Breast epithelium (tissue), 4 donors: Measurements from ENCODE around the gene HMGXB4. TPM values are rescaled to one million over a fixed set of nuclear protein-coding genes. Genes with fewer than 3 reads are reported as not detected.
A peak's percentile ranks its signal among the peaks of the same experiment; 100 is the strongest.

Experiments used
- DNase-seq, 2 donors: peaks; one replicate each; pipeline ENCODE4 v3.0.0-alpha.2; 2019; ENCODE audit warnings: low spot score in 2 of 2
- H3K27ac ChIP-seq, 2 donors: fragments of 200-600 bp; sonication (generic) in 1 of 2; one replicate each; pipeline ENCODE4 v1.5.1; 2016 to 2019; ENCODE audit warnings: mild to moderate bottlenecking in 1 of 2
- H3K27me3 ChIP-seq, 2 donors: fragments of 200-600 bp; sonication (generic) in 1 of 2; one replicate each; pipeline versions ENCODE4 v1.5.1 to v1.6.0; 2017 to 2019; ENCODE audit warnings: control low read depth in 1 of 2, mild to moderate bottlenecking in 1 of 2
- H3K36me3 ChIP-seq: fragments of 200-600 bp; one replicate; pipeline ENCODE4 v1.5.1; 2019
- H3K4me1 ChIP-seq, 2 donors: fragments of 200-600 bp; sonication (generic); one replicate each; pipeline ENCODE4 v1.5.1; 2016 to 2019; ENCODE audit warnings: control low read depth in 1 of 2
- H3K4me3 ChIP-seq, 3 donors: fragments of 200-600 bp; sonication (generic); 1 replicate in 2 of 3; 2 replicates in 1 of 3; pipeline ENCODE4 v1.5.1; 2016 to 2019; ENCODE audit warnings: mild to moderate bottlenecking in 3 of 3, moderate library complexity in 2 of 3
- H3K9me3 ChIP-seq, 2 donors: fragments of 200-600 bp; sonication (generic) in 1 of 2; one replicate each; pipeline ENCODE4 v1.5.1; 2016 to 2019; ENCODE audit warnings: control low read depth in 1 of 2
- CTCF ChIP-seq, 3 donors: fragments of 450-650 bp; IDR thresholded peaks; one replicate each; pipeline ENCODE4 v1.5.1; 2016 to 2017; ENCODE audit warnings: antibody characterized with exemption in 3 of 3, mild to moderate bottlenecking in 3 of 3, moderate library complexity in 3 of 3
- POLR2A ChIP-seq: fragments of 450-650 bp; IDR thresholded peaks from one replicate; pipeline ENCODE4 v1.6.1; 2016; ENCODE audit warnings: antibody characterized with exemption, mild to moderate bottlenecking, moderate library complexity
- POLR2AphosphoS5 ChIP-seq, 3 donors: sonication (generic); formaldehyde crosslinking; IDR thresholded peaks; one replicate each; pipeline ENCODE4 v1.6.1; 2017; ENCODE audit warnings: antibody characterized with exemption in 3 of 3
- intact Hi-C: fragments of 100-400 bp; cut with DNase I; formaldehyde crosslinking; loops from one replicate; pipeline ENCODE4 v1.15.1; 2023; ENCODE audit warnings: low total_unique reads
- total RNA-seq, 3 donors: library from RNA; depleted of rRNA; stranded (reverse); fragments of >200 nt; gene quantifications; one replicate each; pipeline ENCODE4 v1.1.0, GENCODE V29; 2016

The HMGXB4 gene
- total RNA-seq, 3 donors from 2014 or later: 12.8 to 28.5 (median 26.2) TPM

- no peak overlapping the region for H3K4me3 ChIP-seq
- intact Hi-C loops: no loop called here
- DNase-seq: peak in 1 of 2 donors; percentile 42
Observed at GRCh38 chr22:35313311-35314121, 56.2 kb downstream of the HMGXB4 start.

GRCh38 chr22:35314161-35314942 is 57.1 kb downstream of the HMGXB4 start:
- no peaks in the 10 kb centered on the region for H3K9me3 ChIP-seq
- no peaks in the 10 kb centered on the region for H3K36me3 ChIP-seq
- intact Hi-C loops: no loop called here
- peak overlapping the region; percentile 72 to 80 for H3K27ac ChIP-seq
- H3K4me1 ChIP-seq: peaks cover 8 to 39% of the 10 kb centered on the region in 2 donors
- no peaks in the 10 kb centered on the region for H3K27me3 ChIP-seq
- H3K4me3 ChIP-seq: no peak overlapping the region
- no peak for TF ChIP-seq CTCF (IDR thresholded peaks at IDR 0.05)
- no peak for TF ChIP-seq POLR2AphosphoS5 (IDR thresholded peaks at IDR 0.05)
- TF ChIP-seq POLR2A: no peak
- peak in 1 of 2 donors; percentile 30 for DNase-seq

More at GRCh38 chr22:35313311-35314121, 56.2 kb downstream of the HMGXB4 start:
- peaks cover 8 to 39% of the 10 kb centered on the region in 2 donors for H3K4me1 ChIP-seq
- H3K36me3 ChIP-seq: no peaks in the 10 kb centered on the region
- TF ChIP-seq CTCF (IDR thresholded peaks at IDR 0.05) (no peak), POLR2AphosphoS5 (IDR thresholded peaks at IDR 0.05) (peak in 1 of 3 donors; percentile 12)
- peak overlapping the region; percentile 72 to 80 for H3K27ac ChIP-seq
- H3K9me3 ChIP-seq: no peaks in the 10 kb centered on the region
- no peaks in the 10 kb centered on the region for H3K27me3 ChIP-seq

- intact Hi-C loops: no loop called here
- Histone ChIP-seq H3K27me3 (no peaks in the 10 kb centered on the region), H3K4me1 (peaks cover 8 to 37% of the 10 kb centered on the region in 2 donors), H3K27ac (peak overlapping the region; percentile 50 to 80), H3K4me3 (peak overlapping the region in 1 of 3 donors; percentile 5), H3K36me3 (no peaks in the 10 kb centered on the region), H3K9me3 (no peaks in the 10 kb centered on the region)
- TF ChIP-seq POLR2AphosphoS5 (IDR thresholded peaks at IDR 0.05) (no peak), POLR2A (no peak), CTCF (IDR thresholded peaks at IDR 0.05) (no peak)
- DNase-seq: peak in 1 of 2 donors; percentile 49
Observed at GRCh38 chr22:35315141-35315854, 58.0 kb downstream of the HMGXB4 start.

GRCh38 chr22:35315855-35316745 is 58.8 kb downstream of the HMGXB4 start:
- Histone ChIP-seq H3K27me3 (no peaks in the 10 kb centered on the region), H3K9me3 (no peaks in the 10 kb centered on the region), H3K4me3 (peak overlapping the region in 1 of 3 donors; percentile 5), H3K27ac (peak overlapping the region; percentile 50 to 80), H3K36me3 (no peaks in the 10 kb centered on the region), H3K4me1 (peaks cover 2 to 31% of the 10 kb centered on the region in 2 donors)
- intact Hi-C loops: no loop called here
- TF ChIP-seq POLR2A (no peak), POLR2AphosphoS5 (IDR thresholded peaks at IDR 0.05) (peak in 1 of 3 donors; percentile 24)
- DNase-seq: peak; percentile 57 to 65
